ENCODE results near the gene SNRPE.

Gene SNRPE

GRCh38 chr1:203880606-203881005, 19.2 kb downstream of the SNRPE start:
- DNase-seq (ENCODE audit: low read depth in 3 of 3): no peak

GRCh38 chr1:203888807-203889251, 27.4 kb downstream of the SNRPE start:
- no peak for DNase-seq (ENCODE audit: low read depth in 3 of 3)

GRCh38 chr1:203891950-203892349, 30.6 kb downstream of the SNRPE start:
- DNase-seq (ENCODE audit: low read depth in 3 of 3): no peak

- no peak for DNase-seq (ENCODE audit: low read depth in 3 of 3)
These were observed 37.3 kb downstream of the SNRPE start for GRCh38 chr1:203898458-203899352.

- DNase-seq (ENCODE audit: low read depth in 3 of 3): no peak
These were observed 37.9 kb downstream of the SNRPE start for GRCh38 chr1:203899353-203899716.

- no peak for DNase-seq (ENCODE audit: low read depth in 3 of 3)
These were observed 38.7 kb downstream of the SNRPE start for GRCh38 chr1:203899869-203900714.

- DNase-seq (ENCODE audit: low read depth in 3 of 3): no peak
These were observed 40.2 kb downstream of the SNRPE start for GRCh38 chr1:203901581-203901980.

GRCh38 chr1:203905275-203905674, 43.9 kb downstream of the SNRPE start:
- no peak for DNase-seq (ENCODE audit: low read depth in 3 of 3)

- DNase-seq (ENCODE audit: low read depth in 3 of 3): no peak
These were observed 45.5 kb downstream of the SNRPE start for GRCh38 chr1:203906932-203907331.

GRCh38 chr1:203907901-203908300, 46.5 kb downstream of the SNRPE start:
- no peak for DNase-seq (ENCODE audit: low read depth in 3 of 3)

- DNase-seq (ENCODE audit: low read depth in 3 of 3): no peak
These were observed 50.4 kb downstream of the SNRPE start for GRCh38 chr1:203911806-203912205.

- DNase-seq (ENCODE audit: low read depth in 3 of 3): no peak
These were observed 51.7 kb downstream of the SNRPE start for GRCh38 chr1:203913073-203913521.

- DNase-seq (ENCODE audit: low read depth in 3 of 3): no peak
These were observed 52.9 kb downstream of the SNRPE start for GRCh38 chr1:203914292-203914691.

GRCh38 chr1:203915811-203916210, 54.4 kb downstream of the SNRPE start:
- DNase-seq (ENCODE audit: low read depth in 3 of 3): no peak

GRCh38 chr1:203916756-203917155, 55.4 kb downstream of the SNRPE start:
- DNase-seq (ENCODE audit: low read depth in 3 of 3): no peak
